ENCODE measurements around the gene GIGYF1. TPM values are rescaled to one million over a fixed set of nuclear protein-coding genes. Genes with fewer than 3 reads are reported as not detected.
A peak's percentile ranks its signal among the peaks of the same experiment; 100 is the strongest.

Gene GIGYF1
- total and polyA plus RNA-seq, 2 of the 13 experiments (the other 11 are each of a cell fraction or from before 2014, with no cell fraction given), result 7.6 to 16.1 TPM

DNA sequence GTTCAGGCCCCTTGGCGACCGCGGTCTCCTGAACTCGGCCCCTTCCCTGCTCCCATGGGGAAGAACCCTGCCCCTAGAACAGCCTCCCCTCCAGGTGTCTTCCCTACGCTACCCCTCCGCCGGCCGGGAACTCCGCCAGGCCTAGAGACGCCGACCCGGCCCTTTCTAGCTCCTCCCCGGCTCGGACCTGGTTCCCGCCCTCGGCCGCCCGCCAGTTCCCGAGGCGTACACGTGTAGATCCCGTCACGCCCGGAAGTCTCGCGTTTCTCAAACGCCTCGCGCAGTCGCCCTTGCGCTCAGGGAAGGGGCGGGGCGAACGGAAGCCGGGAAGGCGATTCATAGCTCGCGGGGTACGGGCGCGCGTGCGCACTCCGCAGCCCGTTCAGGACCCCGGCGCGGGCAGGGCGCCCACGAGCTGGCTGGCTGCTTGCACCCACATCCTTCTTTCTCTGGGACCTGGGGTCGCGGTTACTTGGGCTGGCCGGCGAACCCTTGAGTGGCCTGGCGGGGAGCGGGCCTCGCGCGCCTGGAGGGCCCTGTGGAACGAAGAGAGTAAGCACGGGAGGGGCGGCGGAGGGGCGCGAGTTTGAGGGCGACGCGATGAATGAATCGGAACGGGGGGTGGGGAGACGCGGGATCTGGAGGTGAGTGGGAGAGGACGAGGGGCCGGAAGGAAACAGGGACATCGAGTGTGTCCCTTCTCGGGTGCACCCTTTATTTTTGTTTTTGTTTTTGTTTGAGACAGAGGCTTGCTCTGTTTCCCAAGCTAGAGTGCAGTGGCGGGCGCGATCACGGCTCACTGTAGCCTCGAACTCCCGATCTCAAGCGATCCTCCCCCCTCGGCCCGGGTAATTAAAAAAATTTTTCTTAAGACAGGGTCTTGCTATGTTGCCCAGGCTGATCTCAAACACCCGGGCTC is 12.0 kb upstream of the GIGYF1 start, which contains the start of gene POP7 (continued):
- TF ChIP-seq, protein P1, sequence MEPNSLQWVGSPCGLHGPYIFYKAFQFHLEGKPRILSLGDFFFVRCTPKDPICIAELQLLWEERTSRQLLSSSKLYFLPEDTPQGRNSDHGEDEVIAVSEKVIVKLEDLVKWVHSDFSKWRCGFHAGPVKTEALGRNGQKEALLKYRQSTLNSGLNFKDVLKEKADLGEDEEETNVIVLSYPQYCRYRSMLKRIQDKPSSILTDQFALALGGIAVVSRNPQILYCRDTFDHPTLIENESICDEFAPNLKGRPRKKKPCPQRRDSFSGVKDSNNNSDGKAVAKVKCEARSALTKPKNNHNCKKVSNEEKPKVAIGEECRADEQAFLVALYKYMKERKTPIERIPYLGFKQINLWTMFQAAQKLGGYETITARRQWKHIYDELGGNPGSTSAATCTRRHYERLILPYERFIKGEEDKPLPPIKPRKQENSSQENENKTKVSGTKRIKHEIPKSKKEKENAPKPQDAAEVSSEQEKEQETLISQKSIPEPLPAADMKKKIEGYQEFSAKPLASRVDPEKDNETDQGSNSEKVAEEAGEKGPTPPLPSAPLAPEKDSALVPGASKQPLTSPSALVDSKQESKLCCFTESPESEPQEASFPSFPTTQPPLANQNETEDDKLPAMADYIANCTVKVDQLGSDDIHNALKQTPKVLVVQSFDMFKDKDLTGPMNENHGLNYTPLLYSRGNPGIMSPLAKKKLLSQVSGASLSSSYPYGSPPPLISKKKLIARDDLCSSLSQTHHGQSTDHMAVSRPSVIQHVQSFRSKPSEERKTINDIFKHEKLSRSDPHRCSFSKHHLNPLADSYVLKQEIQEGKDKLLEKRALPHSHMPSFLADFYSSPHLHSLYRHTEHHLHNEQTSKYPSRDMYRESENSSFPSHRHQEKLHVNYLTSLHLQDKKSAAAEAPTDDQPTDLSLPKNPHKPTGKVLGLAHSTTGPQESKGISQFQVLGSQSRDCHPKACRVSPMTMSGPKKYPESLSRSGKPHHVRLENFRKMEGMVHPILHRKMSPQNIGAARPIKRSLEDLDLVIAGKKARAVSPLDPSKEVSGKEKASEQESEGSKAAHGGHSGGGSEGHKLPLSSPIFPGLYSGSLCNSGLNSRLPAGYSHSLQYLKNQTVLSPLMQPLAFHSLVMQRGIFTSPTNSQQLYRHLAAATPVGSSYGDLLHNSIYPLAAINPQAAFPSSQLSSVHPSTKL (CRISPR knock-in tag; IDR thresholded peaks at IDR 0.05), result peak; percentile 5; the same call in 1 of the 2 replicates
- TF ChIP-seq ZNF839 (CRISPR knock-in tag; IDR thresholded peaks at IDR 0.05; ENCODE audit: borderline replicate concordance) (no peak; the same call in 1 of the 2 replicates), SIX4 (CRISPR knock-in tag; IDR thresholded peaks at IDR 0.05) (no peak), MAFF (IDR thresholded peaks at IDR 0.05; ENCODE audit: low read depth, low read length) (no peak), ZSCAN20 (CRISPR knock-in tag; IDR thresholded peaks at IDR 0.05; ENCODE audit: borderline replicate concordance) (no peak), HNRNPH1 (optimal IDR thresholded peaks at IDR 0.05; ENCODE audit: low read depth, low read length) (peak; percentile 4), RNF2 (conservative IDR thresholded peaks at IDR 0.05; ENCODE audit: low read depth) (peak; percentile 52), GABPB1 (CRISPR knock-in tag; IDR thresholded peaks at IDR 0.05) (peak; percentile 93), HMG20B (CRISPR knock-in tag; conservative IDR thresholded peaks at IDR 0.05) (no peak), HOXA9 (CRISPR knock-in tag; IDR thresholded peaks at IDR 0.05; ENCODE audit: borderline replicate concordance) (no peak), XBP1 (CRISPR knock-in tag; IDR thresholded peaks at IDR 0.05) (no peak), IRF2 (CRISPR knock-in tag; IDR thresholded peaks at IDR 0.05) (no peak), ZNF20 (CRISPR knock-in tag; IDR thresholded peaks at IDR 0.05) (peak; percentile 69; the same call in 1 of the 2 replicates), EZH2 (conservative IDR thresholded peaks at IDR 0.05; ENCODE audit: low read depth, low read length) (no peak), PHF20 (CRISPR knock-in tag; IDR thresholded peaks at IDR 0.05) (peak; percentile 86), RAD51 (IDR thresholded peaks at IDR 0.05; ENCODE audit: borderline replicate concordance) (no peak), FOXC1 (CRISPR knock-in tag; IDR thresholded peaks at IDR 0.05; ENCODE audit: borderline replicate concordance) (peak; percentile 89), CEBPG (CRISPR knock-in tag; IDR thresholded peaks at IDR 0.05) (no peak), IRX3 (CRISPR knock-in tag; IDR thresholded peaks at IDR 0.05; ENCODE audit: borderline replicate concordance, low read depth) (no peak), ZNF747 (CRISPR knock-in tag; IDR thresholded peaks at IDR 0.05; ENCODE audit: borderline replicate concordance) (peak; percentile 92; the same call in 1 of the 2 replicates), MTF2 (CRISPR knock-in tag; IDR thresholded peaks at IDR 0.05; ENCODE audit: borderline replicate concordance) (0 out of 2 replicates have a peak, but pooled peaks have one; percentile 54), ZNF343 (CRISPR knock-in tag; IDR thresholded peaks at IDR 0.05) (peak; percentile 89), ZNF557 (CRISPR knock-in tag; IDR thresholded peaks at IDR 0.05) (no peak), TMF1 (CRISPR knock-in tag; IDR thresholded peaks at IDR 0.05; ENCODE audit: low read depth) (peak; percentile 66; the same call in 1 of the 2 replicates), FOXA3 (CRISPR knock-in tag; IDR thresholded peaks at IDR 0.05) (no peak)
- TF ChIP-seq, protein P2, sequence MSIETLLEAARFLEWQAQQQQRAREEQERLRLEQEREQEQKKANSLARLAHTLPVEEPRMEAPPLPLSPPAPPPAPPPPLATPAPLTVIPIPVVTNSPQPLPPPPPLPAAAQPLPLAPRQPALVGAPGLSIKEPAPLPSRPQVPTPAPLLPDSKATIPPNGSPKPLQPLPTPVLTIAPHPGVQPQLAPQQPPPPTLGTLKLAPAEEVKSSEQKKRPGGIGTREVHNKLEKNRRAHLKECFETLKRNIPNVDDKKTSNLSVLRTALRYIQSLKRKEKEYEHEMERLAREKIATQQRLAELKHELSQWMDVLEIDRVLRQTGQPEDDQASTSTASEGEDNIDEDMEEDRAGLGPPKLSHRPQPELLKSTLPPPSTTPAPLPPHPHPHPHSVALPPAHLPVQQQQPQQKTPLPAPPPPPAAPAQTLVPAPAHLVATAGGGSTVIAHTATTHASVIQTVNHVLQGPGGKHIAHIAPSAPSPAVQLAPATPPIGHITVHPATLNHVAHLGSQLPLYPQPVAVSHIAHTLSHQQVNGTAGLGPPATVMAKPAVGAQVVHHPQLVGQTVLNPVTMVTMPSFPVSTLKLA (IDR thresholded peaks at IDR 0.05), result peak; percentile 82
- TF ChIP-seq, protein P3, sequence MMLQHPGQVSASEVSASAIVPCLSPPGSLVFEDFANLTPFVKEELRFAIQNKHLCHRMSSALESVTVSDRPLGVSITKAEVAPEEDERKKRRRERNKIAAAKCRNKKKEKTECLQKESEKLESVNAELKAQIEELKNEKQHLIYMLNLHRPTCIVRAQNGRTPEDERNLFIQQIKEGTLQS (CRISPR knock-in tag; IDR thresholded peaks at IDR 0.05), result no peak

Measured in HepG2 (cell line).